Stimulated activated CD4-positive, alpha-beta T cell treated with anti-CD3 and anti-CD28 coated beads, Interleukin-2, amount 100 ng/mL, for 24 hours (primary cell): ENCODE measurements around the gene DCHS1.

Source experiments
- DNase-seq, 2 donors: peaks; one replicate each; pipeline ENCODE4 v3.0.0-alpha.2; 2020

Gene DCHS1

GRCh38 chr11:6610591-6610990 lies 45.0 kb downstream of the DCHS1 start:
- DNase-seq: peak in 1 of 2 donors; percentile 16

DNA sequence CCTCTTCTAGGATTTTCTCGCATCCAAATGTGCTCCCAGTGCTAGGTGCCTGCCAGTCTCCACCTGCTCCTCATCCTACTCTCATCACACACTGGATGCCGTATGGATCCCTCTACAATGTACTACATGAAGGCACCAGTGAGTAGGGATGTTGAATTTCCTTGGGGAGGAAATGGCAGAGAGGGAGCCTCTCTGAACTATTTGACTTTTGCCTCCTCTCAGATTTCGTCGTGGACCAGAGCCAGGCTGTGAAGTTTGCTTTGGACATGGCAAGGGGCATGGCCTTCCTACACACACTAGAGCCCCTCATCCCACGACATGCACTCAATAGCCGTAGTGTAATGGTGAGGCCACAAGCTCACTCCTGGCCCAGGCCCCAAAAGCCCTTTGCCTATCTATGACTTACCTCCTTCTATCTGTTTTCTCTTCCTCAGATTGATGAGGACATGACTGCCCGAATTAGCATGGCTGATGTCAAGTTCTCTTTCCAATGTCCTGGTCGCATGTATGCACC lies 46.0 kb downstream of the DCHS1 start:
- peak in 1 of 2 donors; percentile 16 for DNase-seq

DNA sequence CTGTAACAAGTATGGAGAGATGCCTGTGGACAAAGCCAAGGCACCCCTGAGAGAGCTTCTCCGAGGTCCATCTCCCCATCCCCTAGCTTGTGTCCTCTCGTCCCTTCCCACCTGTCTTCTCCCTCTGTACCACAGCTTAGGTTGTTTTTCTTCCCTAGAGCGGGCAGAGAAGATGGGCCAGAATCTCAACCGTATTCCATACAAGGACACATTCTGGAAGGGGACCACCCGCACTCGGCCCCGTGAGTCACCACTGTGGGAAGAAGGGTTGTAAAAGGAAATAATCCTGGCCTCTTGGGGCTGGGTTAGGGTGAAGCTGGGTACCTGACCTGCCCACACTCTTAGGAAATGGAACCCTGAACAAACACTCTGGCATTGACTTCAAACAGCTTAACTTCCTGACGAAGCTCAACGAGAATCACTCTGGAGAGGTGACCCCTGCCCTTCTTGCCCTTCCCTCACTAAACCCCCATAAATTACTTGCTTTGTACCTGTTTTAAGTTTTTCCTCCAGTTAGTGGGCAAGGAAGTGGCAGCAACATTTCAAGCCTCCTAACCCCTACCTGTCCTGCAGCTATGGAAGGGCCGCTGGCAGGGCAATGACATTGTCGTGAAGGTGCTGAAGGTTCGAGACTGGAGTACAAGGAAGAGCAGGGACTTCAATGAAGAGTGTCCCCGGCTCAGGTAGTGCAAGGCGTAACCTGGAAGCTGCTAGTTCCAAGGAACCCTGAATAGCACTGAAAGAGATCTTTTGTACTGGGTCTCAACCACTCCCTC lies 46.7 kb downstream of the DCHS1 start:
- DNase-seq: peak in 1 of 2 donors; percentile 15

DNA sequence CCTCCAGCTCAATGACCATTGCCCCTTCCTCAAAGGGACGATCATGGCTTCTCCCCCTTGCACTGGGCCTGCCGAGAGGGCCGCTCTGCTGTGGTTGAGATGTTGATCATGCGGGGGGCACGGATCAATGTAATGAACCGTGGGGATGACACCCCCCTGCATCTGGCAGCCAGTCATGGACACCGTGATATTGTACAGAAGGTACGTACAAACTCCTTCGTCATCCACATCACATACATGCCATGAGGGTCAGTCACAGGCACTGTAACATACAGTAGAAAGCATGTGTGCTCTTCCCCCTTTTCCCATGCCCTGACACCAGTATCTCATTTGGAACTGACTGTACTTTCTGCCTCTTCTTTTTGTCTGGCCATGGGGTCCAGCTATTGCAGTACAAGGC lies 47.6 kb downstream of the DCHS1 start:
- peak in 1 of 2 donors; percentile 15 for DNase-seq

GRCh38 chr11:6607190-6607795 lies 48.3 kb downstream of the DCHS1 start:
- DNase-seq: peak in 1 of 2 donors; percentile 14

GRCh38 chr11:6606471-6607189 lies 49.0 kb downstream of the DCHS1 start:
- DNase-seq: peak; percentile 52 to 69

GRCh38 chr11:6604790-6605189 lies 50.8 kb downstream of the DCHS1 start:
- no peak for DNase-seq

GRCh38 chr11:6604081-6604626 lies 51.5 kb downstream of the DCHS1 start:
- peak; percentile 46 to 57 for DNase-seq

DNA sequence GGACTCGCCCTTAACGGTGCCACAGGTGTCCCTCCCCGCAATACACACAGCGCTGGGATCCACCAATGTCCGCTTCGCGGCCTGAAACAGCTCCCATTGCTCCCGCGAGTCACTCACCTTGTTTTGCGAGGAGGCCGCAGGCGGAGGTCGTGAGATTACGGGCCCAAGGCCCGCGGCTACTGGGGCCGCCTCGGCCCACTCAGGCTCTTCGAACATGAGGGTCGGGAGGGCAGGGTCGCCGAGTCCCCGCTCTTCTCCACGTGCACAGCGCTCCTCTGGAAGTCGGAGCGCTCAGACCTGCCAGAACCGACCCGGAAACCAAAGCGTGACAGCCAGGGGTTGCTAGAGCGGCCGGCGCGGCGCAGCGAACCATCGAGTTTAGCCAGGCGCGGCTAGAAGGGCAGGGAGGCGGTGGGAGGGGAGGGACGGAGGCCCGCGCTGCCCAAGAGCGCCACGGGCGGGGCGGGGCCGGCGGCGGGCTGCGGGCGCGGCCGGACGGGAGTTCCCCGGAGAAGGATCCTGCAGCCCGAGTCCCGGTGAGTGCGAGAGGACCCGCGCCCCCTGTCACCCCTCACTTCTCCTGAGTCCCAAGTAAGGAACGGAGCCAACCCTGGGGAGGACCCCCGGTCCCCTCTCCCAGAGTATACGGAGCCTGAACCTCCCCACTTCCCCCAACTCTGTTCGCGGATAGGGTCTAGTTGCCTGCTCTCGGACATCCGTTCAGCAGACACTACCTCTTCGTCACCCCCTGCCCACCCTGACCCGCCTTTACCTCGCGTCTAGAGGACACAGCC lies 52.1 kb downstream of the DCHS1 start, which contains the start of the genes ILK and RRP8:
Gene ILK, plus strand, starts transcription at position 488 of the 794 bp plus-strand sequence. CDS start 498 bp downstream, outside the sequence.
Gene RRP8, minus strand, starts transcription at position 330 of the 794 bp plus-strand sequence. Its CDS starts 114 bp downstream, at position 216.
- peak; percentile 87 to 89 for DNase-seq

GRCh38 chr11:6602096-6602940 lies 53.3 kb downstream of the DCHS1 start:
- no peak for DNase-seq

- DNase-seq: no peak
Observed at GRCh38 chr11:6601041-6601461, 54.6 kb downstream of the DCHS1 start.

GRCh38 chr11:6599881-6600390 lies 55.7 kb downstream of the DCHS1 start:
- DNase-seq: no peak

DNA sequence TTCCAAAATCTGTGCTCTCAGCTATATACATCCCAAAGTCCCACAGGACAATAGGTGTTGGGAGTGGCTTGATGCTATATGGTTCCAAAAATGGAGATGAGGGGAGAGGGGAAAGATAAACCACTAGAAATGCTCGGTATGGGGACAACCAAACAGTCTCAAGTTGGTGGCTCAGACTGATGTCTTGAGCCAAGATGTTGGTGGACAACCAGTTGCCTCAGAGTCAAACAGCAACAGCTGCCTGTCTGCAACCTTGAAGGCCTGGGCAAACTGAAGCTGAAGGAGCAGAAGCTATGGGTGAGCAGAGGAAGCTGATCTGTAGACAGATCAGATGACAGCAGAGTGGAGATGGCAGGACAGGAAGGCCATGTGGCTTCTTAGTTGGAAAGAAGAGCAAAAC lies 56.2 kb downstream of the DCHS1 start:
- DNase-seq: no peak

- DNase-seq: no peak
Observed at GRCh38 chr11:6598555-6598954, 57.1 kb downstream of the DCHS1 start.

- DNase-seq: no peak
Observed at GRCh38 chr11:6596239-6596877, 59.3 kb downstream of the DCHS1 start.

DNA sequence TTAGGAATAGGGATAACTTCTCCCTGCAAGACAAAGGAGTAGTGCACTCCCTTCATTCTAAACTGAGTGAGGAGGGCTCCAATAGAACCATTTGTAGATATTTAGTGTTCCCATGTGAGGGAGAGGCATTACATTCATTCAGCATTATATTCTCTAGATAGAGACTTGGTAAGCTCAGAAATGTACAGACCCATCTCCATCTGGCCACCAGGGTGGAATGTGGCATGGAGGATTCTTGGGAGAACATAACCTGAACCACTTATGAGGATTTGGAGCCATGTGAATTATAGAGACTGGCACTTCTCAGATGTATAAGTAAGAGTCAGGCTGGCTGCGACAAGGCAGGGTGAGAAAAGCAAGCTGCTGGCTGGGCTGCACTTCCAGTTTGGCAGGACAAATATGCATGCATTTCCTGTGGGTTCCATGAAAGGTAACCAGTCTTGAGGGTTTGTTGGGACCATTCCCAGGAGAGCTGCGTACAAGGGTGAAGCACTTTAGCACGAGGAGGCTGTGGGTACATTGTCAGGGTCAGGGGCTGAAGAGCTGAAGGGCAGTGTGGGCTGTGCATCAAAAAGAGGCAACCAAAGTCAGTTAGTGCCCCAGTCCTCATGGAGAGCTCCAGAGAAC lies 61.4 kb downstream of the DCHS1 start:
- DNase-seq: no peak

DNA sequence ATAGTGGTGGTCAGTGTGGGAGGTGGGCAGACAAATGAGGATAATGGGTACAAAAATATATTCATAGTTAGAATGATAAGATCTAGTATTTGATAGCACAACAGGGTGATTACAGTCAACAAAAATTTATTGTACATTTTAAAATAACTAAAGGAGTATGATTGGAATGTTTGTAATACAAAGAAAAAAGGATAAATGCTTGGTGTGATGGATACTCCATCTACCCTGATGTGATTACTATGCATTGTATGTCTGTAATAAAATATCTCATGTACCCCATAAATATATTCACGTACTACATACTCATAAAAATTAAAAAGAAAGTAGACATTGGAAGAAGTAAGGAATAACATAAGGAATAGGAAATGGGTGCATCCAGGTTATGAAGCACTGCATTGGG lies 67.6 kb downstream of the DCHS1 start:
- DNase-seq: no peak

- DNase-seq: no peak
Observed at GRCh38 chr11:6587360-6587953, 68.2 kb downstream of the DCHS1 start.
